Testis (tissue), 3 donors: ENCODE results near the gene FMC1. TPM values are rescaled to one million over a fixed set of nuclear protein-coding genes. Genes with fewer than 3 reads are reported as not detected.

ENCODE experiments used
- DNase-seq: peaks from one replicate; pipeline ENCODE4 v3.0.0-alpha.2; 2019
- H3K27ac ChIP-seq, 2 donors: fragments of 200-600 bp; sonication (generic); one replicate each; pipeline ENCODE4 v1.5.1; 2019
- H3K27me3 ChIP-seq: fragments of 200-600 bp; sonication (generic); one replicate; pipeline ENCODE4 v1.5.1; 2019
- H3K36me3 ChIP-seq: fragments of 200-600 bp; sonication (generic); one replicate; pipeline ENCODE4 v1.5.1; 2017; ENCODE audit warnings: low read depth; ENCODE audit errors: missing control alignments
- H3K4me1 ChIP-seq: fragments of 200-600 bp; sonication (generic); one replicate; pipeline ENCODE4 v1.5.1; 2019
- H3K4me3 ChIP-seq, 2 donors: fragments of 200-600 bp; sonication (generic); one replicate each; pipeline ENCODE4 v1.5.1; 2017 to 2019
- H3K9me3 ChIP-seq: fragments of 200-600 bp; sonication (generic); one replicate; pipeline ENCODE4 v1.5.1; 2017
- POLR2A ChIP-seq: fragments of 450-650 bp; IDR thresholded peaks from one replicate; pipeline ENCODE4 v1.6.1; 2017; ENCODE audit warnings: antibody characterized with exemption, mild to moderate bottlenecking, moderate library complexity
- WGBS, 2 donors: methylation state at CpG; one replicate each; pipeline ENCODE4 v1.1.5; 2018; 5-methylcytosine and 5-hydroxymethylcytosine counted together
- intact Hi-C: fragments of 100-400 bp; cut with DNase I; formaldehyde crosslinking; loops from one replicate; pipeline ENCODE4 v1.15.1; 2023; ENCODE audit warnings: low total_unique reads
- polyA plus RNA-seq: library from polyadenylated mRNA; stranded (reverse); fragments of 350-450 nt; fragmentation: Illumina TruSeq; extraction: RNeasy Lipid Tissue Mini Kit (QIAGEN cat#74804); gene quantifications from one replicate; pipeline ENCODE4 v1.2.3, GENCODE V29; 2014; ENCODE audit warnings: low read depth, low replicate concordance; ENCODE audit not compliant: insufficient read depth
- total RNA-seq, 2 donors: library from RNA; depleted of rRNA; stranded (reverse); fragments of >200 nt; gene quantifications; one replicate each; pipeline ENCODE4 v1.2.3, GENCODE V29; 2016
- TF ChIP-seq, protein P1 (sequence below), 3 experiments: fragments of 450-650 bp in 2 of 3; fragments of 200-600 bp in 1 of 3; sonication (generic) in 1 of 3; IDR thresholded peaks; one replicate each; pipeline ENCODE4 v1.5.1; 2016 to 2019; ENCODE audit warnings: antibody characterized with exemption in 3 of 3, mild to moderate bottlenecking in 2 of 3, moderate library complexity in 1 of 3

FMC1 gene
- total and polyA plus RNA-seq, 3 donors from 2014 or later, result 46.1 to 234 (median 60.0) TPM

DNA sequence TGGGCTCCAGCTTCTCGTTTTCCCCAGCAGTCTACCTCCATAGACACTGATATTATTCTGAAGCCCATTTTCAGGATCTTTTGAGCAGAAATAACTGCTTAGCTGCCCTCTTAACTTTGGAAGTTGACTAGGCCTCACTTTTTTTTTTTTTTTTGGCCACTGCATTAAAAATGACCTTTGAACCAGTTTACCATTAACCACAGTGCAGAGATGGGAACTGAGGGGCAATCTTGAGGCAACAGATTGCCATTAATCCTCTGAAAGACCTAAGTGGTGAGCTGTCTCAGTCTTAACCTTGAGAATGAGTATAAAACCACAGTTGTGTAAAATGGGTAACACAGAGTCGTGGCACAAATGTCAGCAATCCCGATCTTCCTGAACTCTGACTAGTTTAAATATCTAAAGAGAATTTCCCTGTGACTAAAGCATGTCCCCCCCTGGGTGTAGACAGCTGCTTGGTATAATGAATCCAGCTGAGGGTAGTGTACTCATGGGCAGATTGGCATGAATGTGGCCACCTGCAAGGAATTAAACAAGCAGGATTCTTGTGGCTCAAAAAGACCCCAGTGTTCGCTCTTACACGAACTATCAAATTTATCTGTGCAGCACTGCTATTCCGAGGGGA, 46.1 kb upstream of the FMC1 start:
- Histone ChIP-seq H3K27ac (no peak overlapping the region), H3K4me3 (no peak overlapping the region), H3K9me3 (no peaks in the 10 kb centered on the region), H3K36me3 (no peaks in the 10 kb centered on the region), H3K27me3 (no peaks in the 10 kb centered on the region), H3K4me1 (no peaks in the 10 kb centered on the region)
- intact Hi-C loops, result no loop called here
- no peak for DNase-seq
- no peak for TF ChIP-seq POLR2A
- TF ChIP-seq, protein P1, sequence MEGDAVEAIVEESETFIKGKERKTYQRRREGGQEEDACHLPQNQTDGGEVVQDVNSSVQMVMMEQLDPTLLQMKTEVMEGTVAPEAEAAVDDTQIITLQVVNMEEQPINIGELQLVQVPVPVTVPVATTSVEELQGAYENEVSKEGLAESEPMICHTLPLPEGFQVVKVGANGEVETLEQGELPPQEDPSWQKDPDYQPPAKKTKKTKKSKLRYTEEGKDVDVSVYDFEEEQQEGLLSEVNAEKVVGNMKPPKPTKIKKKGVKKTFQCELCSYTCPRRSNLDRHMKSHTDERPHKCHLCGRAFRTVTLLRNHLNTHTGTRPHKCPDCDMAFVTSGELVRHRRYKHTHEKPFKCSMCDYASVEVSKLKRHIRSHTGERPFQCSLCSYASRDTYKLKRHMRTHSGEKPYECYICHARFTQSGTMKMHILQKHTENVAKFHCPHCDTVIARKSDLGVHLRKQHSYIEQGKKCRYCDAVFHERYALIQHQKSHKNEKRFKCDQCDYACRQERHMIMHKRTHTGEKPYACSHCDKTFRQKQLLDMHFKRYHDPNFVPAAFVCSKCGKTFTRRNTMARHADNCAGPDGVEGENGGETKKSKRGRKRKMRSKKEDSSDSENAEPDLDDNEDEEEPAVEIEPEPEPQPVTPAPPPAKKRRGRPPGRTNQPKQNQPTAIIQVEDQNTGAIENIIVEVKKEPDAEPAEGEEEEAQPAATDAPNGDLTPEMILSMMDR (IDR thresholded peaks at IDR 0.05), result no peak
- WGBS, 2 donors, result 95% methylated on average over 6 of the region's 6 CpGs

DNA sequence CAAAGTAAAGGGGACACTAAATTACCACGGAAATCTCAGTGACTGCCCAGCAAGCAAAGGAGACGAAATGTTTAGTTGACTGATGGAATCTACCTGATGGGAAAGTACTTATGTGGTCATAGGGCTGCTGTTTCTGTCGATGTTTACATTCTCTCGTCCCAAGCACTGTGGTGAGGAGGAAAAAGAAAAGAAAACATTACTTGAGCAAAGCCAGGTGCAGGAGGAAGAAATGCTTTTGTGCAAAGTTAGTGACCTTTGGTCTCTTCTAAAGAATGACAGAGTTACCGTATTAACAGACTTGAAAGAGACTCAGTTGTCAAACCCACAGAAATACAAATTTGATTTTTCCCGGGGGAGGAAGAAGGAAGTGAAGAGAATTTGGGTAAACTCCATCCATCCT, 43.3 kb upstream of the FMC1 start:
- no peaks in the 10 kb centered on the region for H3K36me3 ChIP-seq
- 78 to 81% methylated on average over 6 of the region's 6 CpGs for WGBS, 2 donors
- H3K4me3 ChIP-seq, result no peak overlapping the region
- DNase-seq, result no peak
- H3K9me3 ChIP-seq, result no peaks in the 10 kb centered on the region
- intact Hi-C loops, result no loop called here
- no peaks in the 10 kb centered on the region for H3K27me3 ChIP-seq
- no peak for TF ChIP-seq POLR2A
- TF ChIP-seq, protein P1 (IDR thresholded peaks at IDR 0.05), result no peak
- H3K27ac ChIP-seq, result no peak overlapping the region
- no peaks in the 10 kb centered on the region for H3K4me1 ChIP-seq

DNA sequence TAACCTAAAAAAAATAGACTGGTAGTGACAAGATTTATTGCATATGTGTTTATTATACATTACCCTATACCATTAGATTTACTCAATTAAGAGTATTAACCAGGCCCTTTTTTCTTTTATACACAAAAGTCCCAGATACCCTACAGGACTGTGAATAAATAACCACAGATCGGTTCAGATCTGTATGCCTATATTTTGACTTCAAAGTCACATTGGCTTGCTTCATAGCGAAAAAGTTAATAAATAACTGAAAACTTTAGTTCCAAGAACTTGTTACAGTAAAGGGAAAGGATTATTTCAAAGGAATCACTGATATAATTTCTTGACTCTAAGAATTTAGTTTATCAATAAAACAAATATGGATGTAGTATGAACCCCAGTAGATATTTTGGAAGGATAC, 41.8 kb upstream of the FMC1 start:
- Histone ChIP-seq H3K4me1 (no peaks in the 10 kb centered on the region), H3K9me3 (no peaks in the 10 kb centered on the region), H3K36me3 (no peaks in the 10 kb centered on the region), H3K27ac (no peak overlapping the region), H3K27me3 (no peaks in the 10 kb centered on the region), H3K4me3 (no peak overlapping the region)
- intact Hi-C loops, result no loop called here
- TF ChIP-seq, protein P1 (IDR thresholded peaks at IDR 0.05), result no peak
- TF ChIP-seq POLR2A, result no peak
- 96 to 99% methylated on average over 2 of the region's 2 CpGs for WGBS, 2 donors
- no peak for DNase-seq

DNA sequence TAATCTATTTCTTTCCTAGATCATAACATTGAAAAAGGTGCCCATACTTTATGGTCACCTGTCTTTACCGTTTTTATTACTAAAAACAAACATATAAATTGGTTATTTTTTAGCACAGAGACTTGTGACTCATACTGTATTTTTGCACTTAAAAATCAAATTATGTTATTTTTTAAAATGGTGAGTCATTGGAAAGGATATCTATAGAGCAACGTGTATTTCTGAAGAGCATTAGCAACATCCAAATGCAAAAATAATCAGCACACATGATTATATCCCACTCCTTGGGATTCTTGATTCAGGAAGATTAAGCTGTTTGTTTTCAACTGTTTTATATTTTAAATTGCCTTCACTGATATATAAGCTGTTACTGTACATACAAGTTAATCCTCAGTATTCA, 40.7 kb upstream of the FMC1 start:
- no peak overlapping the region for H3K4me3 ChIP-seq
- no peaks in the 10 kb centered on the region for H3K9me3 ChIP-seq
- H3K27ac ChIP-seq, result no peak overlapping the region
- WGBS, 2 donors, result 83 to 84% methylated on average over 2 of the region's 2 CpGs
- no peak for DNase-seq
- no peaks in the 10 kb centered on the region for H3K36me3 ChIP-seq
- TF ChIP-seq POLR2A, result no peak
- TF ChIP-seq, protein P1 (IDR thresholded peaks at IDR 0.05), result no peak
- intact Hi-C loops, result no loop called here
- H3K4me1 ChIP-seq, result no peaks in the 10 kb centered on the region
- H3K27me3 ChIP-seq, result no peaks in the 10 kb centered on the region

DNA sequence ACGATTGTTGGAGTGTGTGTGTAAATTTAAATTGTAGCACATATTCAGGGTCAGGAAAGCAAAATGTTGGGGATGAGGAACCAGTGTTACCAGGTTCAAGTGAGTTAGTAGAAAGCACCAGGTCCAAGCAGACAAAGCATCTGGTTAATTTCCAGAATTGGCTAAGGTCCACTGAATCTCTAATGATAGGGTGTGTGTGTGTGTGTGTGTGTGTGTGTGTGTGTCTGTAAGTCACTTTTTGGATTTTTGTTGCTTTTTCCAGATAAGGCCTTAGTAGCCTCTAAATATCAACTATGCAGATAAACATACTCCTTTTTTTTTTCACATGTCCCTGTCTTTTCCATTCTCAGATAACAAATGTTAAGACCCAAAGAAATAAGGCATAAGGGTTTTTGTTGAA, 36.6 kb upstream of the FMC1 start:
- H3K9me3 ChIP-seq, result no peaks in the 10 kb centered on the region
- H3K4me1 ChIP-seq, result peaks cover 8% of the 10 kb centered on the region
- no peak overlapping the region for H3K4me3 ChIP-seq
- WGBS, 2 donors, result 35 to 40% methylated on average over 1 of the region's 1 CpG
- no peaks in the 10 kb centered on the region for H3K27me3 ChIP-seq
- intact Hi-C loops, result no loop called here
- DNase-seq, result no peak
- TF ChIP-seq, protein P1 (IDR thresholded peaks at IDR 0.05), result no peak
- TF ChIP-seq POLR2A, result no peak
- no peaks in the 10 kb centered on the region for H3K36me3 ChIP-seq
- peak overlapping the region in 1 of 2 donors; percentile 8 for H3K27ac ChIP-seq
